HG03558 (cell line): ENCODE measurements around the gene EME2.

Experiments
- ATAC-seq: cut with Tn5 transposase; IDR thresholded peaks from one replicate; pipeline ENCODE4 v1.9.1; 2021; ENCODE audit warnings: moderate number of reproducible peaks; ENCODE audit not compliant: unreplicated experiment; ENCODE audit errors: extremely low read depth

The EME2 gene

DNA sequence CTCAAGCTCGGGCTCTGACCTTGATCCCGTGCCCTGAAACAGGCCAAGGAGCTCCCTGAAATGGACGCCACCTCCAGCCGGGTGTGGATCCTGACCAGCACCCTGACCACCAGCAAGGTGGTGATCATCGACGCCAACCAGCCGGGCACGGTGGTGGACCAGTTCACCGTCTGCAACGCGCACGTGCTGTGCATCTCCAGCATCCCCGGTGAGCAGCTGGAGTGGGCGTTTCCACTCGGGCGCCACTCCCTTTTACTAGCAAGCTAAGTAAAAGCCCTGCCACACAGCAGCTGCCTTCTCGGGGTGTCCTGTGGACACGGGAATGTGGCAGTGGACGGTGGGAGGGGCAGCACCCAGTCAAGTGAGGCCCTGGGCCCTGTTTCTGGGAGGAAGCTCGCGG lies 7.6 kb upstream of the EME2 start:
- ATAC-seq: no peak

GRCh38 chr16:1765826-1766225 lies 6.8 kb upstream of the EME2 start:
- ATAC-seq: no peak

GRCh38 chr16:1766231-1766630 lies 6.4 kb upstream of the EME2 start:
- ATAC-seq: no peak

DNA sequence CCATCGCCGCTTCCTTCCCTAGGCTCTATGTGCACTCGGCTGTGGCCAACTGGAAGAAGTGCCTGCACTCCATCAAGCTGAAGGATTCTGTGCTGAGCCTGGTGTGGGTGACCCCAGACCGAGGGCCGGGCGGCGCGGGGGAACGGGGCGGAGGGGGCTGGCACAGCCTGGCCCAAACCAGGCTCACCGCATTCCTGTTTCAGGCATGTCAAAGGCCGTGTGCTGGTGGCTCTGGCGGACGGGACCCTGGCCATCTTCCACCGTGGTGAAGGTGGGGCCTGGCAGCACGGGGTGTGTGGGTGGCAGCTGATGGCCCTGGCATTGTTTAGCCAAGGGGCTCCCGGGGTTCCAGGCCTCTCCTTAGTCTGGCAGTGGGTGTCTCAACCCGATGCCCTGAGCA lies 5.9 kb upstream of the EME2 start:
- no peak for ATAC-seq

GRCh38 chr16:1767116-1767994 lies 5.3 kb upstream of the EME2 start:
- ATAC-seq: no peak

DNA sequence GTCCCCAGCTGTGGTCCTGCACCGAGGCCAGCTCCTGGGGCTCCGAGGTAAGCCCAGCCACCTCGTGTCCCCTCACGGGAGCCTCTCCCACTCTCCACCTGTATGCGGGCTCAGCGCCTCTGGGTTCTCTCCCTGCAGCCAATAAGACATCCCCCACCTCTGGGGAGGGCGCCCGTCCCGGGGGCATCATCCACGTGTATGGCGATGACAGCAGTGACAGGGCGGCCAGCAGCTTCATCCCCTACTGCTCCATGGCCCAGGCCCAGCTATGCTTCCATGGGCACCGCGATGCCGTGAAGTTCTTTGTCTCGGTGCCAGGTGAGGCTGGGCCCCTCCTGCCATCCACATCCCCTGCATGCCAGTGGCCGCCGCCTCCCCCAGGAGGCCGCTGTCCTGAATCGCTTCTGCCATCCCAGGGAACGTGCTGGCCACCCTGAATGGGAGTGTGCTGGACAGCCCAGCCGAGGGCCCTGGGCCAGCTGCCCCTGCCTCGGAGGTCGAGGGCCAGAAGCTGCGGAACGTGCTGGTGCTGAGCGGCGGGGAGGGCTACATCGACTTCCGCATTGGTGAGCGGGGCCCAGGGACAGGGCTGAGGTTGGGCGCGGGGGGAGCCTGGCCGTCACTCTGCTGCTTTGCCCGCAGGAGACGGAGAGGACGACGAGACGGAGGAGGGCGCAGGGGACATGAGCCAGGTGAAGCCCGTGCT lies 4.4 kb upstream of the EME2 start:
- no peak for ATAC-seq

GRCh38 chr16:1768767-1769401 lies 3.7 kb upstream of the EME2 start:
- no peak for ATAC-seq

- ATAC-seq: no peak
Measured at GRCh38 chr16:1769402-1770300, 3.0 kb upstream of the EME2 start.

- no peak for ATAC-seq
Measured at GRCh38 chr16:1770328-1771187, 2.1 kb upstream of the EME2 start.

DNA sequence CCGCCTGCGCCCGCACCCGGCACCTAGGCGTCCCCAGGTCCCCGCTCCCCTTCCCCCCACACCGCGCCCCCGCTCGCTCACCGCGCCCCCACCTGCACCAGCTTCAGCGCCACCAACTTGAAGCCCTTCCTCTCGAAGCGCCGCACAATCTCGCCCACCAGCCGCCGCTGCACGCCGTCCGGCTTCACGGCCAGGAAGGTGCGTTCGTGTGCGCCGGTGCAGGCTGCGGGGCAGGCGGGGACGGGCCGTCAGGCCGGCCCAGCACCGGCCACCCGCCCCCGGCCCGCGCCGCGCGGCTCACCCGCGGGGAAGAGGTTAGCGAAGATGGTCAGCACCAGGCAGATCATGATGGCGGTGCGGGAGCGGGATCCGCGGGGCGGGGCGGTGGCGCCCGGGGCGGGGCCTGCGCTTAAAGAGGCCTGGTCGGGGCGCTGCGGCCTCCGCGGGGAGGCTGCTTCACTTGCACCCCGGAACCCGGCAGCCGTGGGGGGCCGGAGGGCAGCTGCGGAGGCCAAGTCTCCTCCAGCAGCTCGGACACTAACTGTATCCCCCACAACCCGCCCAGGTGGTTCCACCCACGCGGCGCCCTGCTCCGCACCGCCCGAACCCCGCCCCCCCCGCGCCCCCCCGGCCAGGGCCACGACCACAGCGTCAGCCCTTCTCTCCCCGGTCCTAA lies 1.3 kb upstream of the EME2 start, which contains the start of gene NME3:
Gene NME3 (minus strand): TSS at position 356 of the 676 bp plus-strand sequence. CDS start 9 bp downstream, at position 347.
- ATAC-seq: no peak

DNA sequence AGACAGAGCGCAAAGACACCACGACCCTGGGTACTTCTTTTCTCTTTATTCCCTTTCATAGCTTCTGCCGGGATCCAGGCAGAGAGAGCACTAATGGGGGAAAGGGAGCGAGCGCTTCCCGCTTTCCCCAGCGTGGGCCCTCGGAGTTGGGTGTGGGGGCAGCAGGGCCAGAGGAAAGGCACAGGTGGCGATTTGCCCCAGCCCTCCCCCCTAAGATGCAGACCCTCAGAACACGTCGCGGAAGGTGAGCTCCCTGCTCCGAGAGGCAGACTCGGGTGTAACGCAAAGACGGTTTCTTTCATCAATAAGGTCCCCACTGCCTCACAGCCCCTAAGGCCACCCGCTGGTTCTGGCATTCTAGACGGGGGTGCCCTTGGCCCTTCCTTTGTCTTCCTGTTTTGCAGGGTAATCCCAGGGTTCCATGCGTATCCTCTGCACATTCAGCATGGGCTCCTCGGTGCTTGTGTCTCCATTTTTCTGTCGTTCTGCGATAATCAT lies 697 bp upstream of the EME2 start:
- no peak for ATAC-seq

- no peak for ATAC-seq
Measured at GRCh38 chr16:1772908-1773702, 495 bp downstream of the EME2 start, which contains the start of gene MRPS34. TSS of gene MRPS34 (minus strand) at chr16:1773134. CDS start at chr16:1773119, 15 bp downstream.

GRCh38 chr16:1773703-1774447 lies 1.3 kb downstream of the EME2 start:
- ATAC-seq: no peak

DNA sequence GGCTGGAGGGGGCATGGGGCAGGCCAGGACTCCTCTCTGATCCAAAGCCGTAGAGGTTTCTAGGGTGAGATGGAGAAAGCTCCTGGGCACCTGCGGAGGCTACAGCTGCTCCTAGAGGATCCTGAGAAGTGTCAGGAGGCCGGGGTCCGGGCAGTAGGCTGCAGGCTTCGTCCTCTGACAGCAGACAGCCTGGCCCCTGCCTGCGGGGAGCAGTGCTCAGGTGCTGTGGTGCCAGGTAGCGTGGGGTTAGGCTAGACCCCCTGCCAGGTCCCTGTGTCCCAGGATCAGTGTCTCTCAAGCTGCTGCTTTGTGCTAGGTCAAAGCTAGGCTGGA lies 1.8 kb downstream of the EME2 start:
- no peak for ATAC-seq

DNA sequence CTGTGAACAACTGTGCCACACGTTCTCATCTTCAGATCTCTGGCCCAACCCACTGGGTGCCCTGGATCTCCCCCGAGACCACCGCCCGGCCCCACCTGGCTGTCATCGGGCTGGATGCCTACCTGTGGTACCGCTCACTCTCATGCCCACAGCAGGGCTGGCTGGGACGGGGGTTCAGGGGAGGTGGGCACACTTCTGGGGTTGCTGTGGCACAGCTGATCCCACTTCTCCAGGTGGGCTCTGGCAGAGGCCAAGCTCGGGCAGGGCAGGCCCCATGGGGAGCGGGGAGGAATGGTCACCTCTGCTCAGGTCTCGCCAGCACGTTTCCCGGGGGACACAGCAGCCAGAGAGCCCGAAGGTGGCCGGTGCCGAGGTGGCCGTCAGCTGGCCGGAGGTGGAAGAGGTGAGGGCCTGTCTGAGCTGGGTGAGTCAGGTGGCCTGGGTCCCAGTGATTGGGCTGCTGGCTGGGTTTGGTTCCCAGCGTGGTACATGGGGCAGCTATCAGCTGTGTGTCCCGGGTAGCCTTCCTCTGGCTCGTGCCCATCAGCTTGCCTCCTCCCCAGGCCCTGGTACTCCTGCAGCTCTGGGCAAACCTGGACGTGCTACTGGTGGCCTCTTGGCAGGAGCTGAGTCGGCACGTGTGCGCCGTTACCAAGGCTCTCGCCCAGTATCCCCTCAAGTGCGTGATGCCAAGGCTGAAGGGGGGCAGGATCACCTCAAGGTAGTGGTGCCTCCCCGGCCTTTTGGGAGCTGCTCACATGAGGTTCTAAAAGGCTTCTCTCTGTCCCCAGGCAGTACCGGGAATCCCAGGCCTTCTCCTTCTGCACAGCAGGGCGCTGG lies 2.6 kb downstream of the EME2 start:
- ATAC-seq: no peak
